H1 (cell line): ENCODE measurements around the gene IRS1. TPM values are rescaled to one million over a fixed set of nuclear protein-coding genes. Genes with fewer than 3 reads are reported as not detected.

Experiments used
- CTCF ChIA-PET: fragments of 300-600 bp; sonication (Branson Sonifier 250); formaldehyde crosslinking; loops from one replicate; lab custom pipeline; 2021; ENCODE audit not compliant: partially characterized antibody; lab: Charles Lee
- POLR2A ChIA-PET: fragments of 300-600 bp; sonication (Branson Sonifier 250); formaldehyde crosslinking; loops from one replicate; lab custom pipeline; 2021; ENCODE audit warnings: inconsistent platforms; ENCODE audit not compliant: partially characterized antibody; lab: Charles Lee
- DNase-seq, 2 experiments: peaks; one replicate each; pipeline versions ENCODE4 v3.0.0 to v3.0.0-alpha.2; 2010 to 2022; ENCODE audit warnings: low spot score in 2 of 2, low read depth in 1 of 2, mixed read lengths in 1 of 2
- FAIRE-seq: peaks from 2 replicates; lab custom pipeline; 2011; peaks lifted over from hg19 to GRCh38; lab: Jason Lieb, UNC
- H2AFZ ChIP-seq: 2 replicates; pipeline ENCODE4 v1.8.1; 2012; ENCODE audit warnings: low read length, inconsistent platforms
- H2AK5ac ChIP-seq: 2 replicates; pipeline ENCODE4 v1.6.1; 2013; ENCODE audit warnings: low read depth, low read length
- H2BK120ac ChIP-seq: replicated peaks from 2 replicates; pipeline ENCODE3; 2013; ENCODE audit warnings: low read depth, low read length, inconsistent platforms
- H2BK12ac ChIP-seq: 2 replicates; pipeline ENCODE4 v1.6.1; 2013; ENCODE audit warnings: low read depth, low read length
- H2BK15ac ChIP-seq: 2 replicates; pipeline ENCODE4 v1.6.1; 2013; ENCODE audit warnings: low read length
- H2BK20ac ChIP-seq: 2 replicates; pipeline ENCODE4 v1.6.1; 2013; ENCODE audit warnings: low read length
- H2BK5ac ChIP-seq: 2 replicates; pipeline ENCODE4 v1.6.1; 2013; ENCODE audit warnings: low read depth, low read length
- H3K14ac ChIP-seq: 2 replicates; pipeline ENCODE4 v1.6.1; 2013; ENCODE audit warnings: inconsistent platforms; ENCODE audit not compliant: insufficient read length
- H3K18ac ChIP-seq: 2 replicates; pipeline ENCODE4 v1.6.1; 2013; ENCODE audit warnings: low read length; ENCODE audit errors: extremely low read depth
- H3K23ac ChIP-seq: 2 replicates; pipeline ENCODE4 v1.6.1; 2013; ENCODE audit warnings: inconsistent platforms; ENCODE audit not compliant: insufficient read length
- H3K23me2 ChIP-seq: 2 replicates; pipeline ENCODE4 v1.6.1; 2013; ENCODE audit warnings: low read depth, low read length
- H3K27ac ChIP-seq: 2 replicates; pipeline ENCODE4 v1.6.1; 2011; ENCODE audit warnings: low read depth, low read length, inconsistent platforms
- H3K27me3 ChIP-seq, 4 experiments: replicated peaks in 1 of 4; 1 replicate in 1 of 4; 2 replicates in 3 of 4; pipeline versions ENCODE4 v1.6.1 to v1.8.1; 2011 to 2013; ENCODE audit warnings: low read length in 3 of 4, mild to moderate bottlenecking in 3 of 4, inconsistent platforms in 2 of 4, mixed read lengths in 2 of 4, moderate library complexity in 1 of 4; ENCODE audit not compliant: control insufficient read depth in 3 of 4, insufficient read depth in 3 of 4; ENCODE audit errors: extremely low read depth in 1 of 4
- H3K36me3 ChIP-seq, 4 experiments: 2 replicates each; pipeline versions ENCODE4 v1.6.1 to v1.8.1; 2011 to 2013; ENCODE audit warnings: mild to moderate bottlenecking in 4 of 4, low read length in 3 of 4, moderate library complexity in 2 of 4, control low read depth in 1 of 4, inconsistent platforms in 1 of 4; ENCODE audit not compliant: insufficient read depth in 4 of 4, control insufficient read depth in 2 of 4
- H3K4ac ChIP-seq: replicated peaks from 2 replicates; pipeline ENCODE3; 2013; ENCODE audit warnings: low read length, low read depth, mixed read lengths, inconsistent platforms; ENCODE audit not compliant: insufficient read length
- H3K4me1 ChIP-seq, 4 experiments: replicated peaks in 1 of 4; 1 replicate in 1 of 4; 2 replicates in 3 of 4; pipeline versions ENCODE4 v1.6.1 to v1.8.1; 2011 to 2013; ENCODE audit warnings: low read length in 3 of 4, inconsistent platforms in 2 of 4, mixed read lengths in 1 of 4; ENCODE audit not compliant: insufficient read depth in 4 of 4, control insufficient read depth in 3 of 4
- H3K4me2 ChIP-seq, 2 experiments: 2 replicates each; pipeline versions ENCODE4 v1.6.1 to v1.8.1; 2011 to 2013; ENCODE audit warnings: low read depth in 2 of 2, low read length in 2 of 2, control low read depth in 1 of 2, inconsistent platforms in 1 of 2, mild to moderate bottlenecking in 1 of 2; ENCODE audit not compliant: insufficient read depth in 1 of 2
- H3K4me3 ChIP-seq, 4 experiments: fragments of 200-600, 300-600 bp in 1 of 4; sonication (generic), shearing (Covaris generic), sonication (Bioruptor Twin) in 1 of 4; 2 replicates each; pipeline versions ENCODE4 v1.5.1 to v1.8.1; 2011 to 2016; ENCODE audit warnings: low read length in 4 of 4, low read depth in 3 of 4, control low read depth in 2 of 4, inconsistent platforms in 2 of 4, mild to moderate bottlenecking in 2 of 4, mixed read lengths in 1 of 4, moderate library complexity in 1 of 4; ENCODE audit not compliant: insufficient read depth in 2 of 4; ENCODE audit errors: extremely low read depth in 1 of 4
- H3K56ac ChIP-seq: replicated peaks from 2 replicates; pipeline ENCODE3; 2013; ENCODE audit warnings: low read depth, mild to moderate bottlenecking, mixed read lengths, low read length, inconsistent platforms; ENCODE audit not compliant: insufficient read length
- H3K79me1 ChIP-seq: 2 replicates; pipeline ENCODE4 v1.6.1; 2013; ENCODE audit warnings: low read depth, low read length, control low read depth
- H3K79me2 ChIP-seq, 2 experiments: 2 replicates each; pipeline versions ENCODE4 v1.6.1 to v1.8.1; 2012 to 2013; ENCODE audit warnings: low read length in 2 of 2, mild to moderate bottlenecking in 2 of 2, inconsistent platforms in 1 of 2; ENCODE audit not compliant: insufficient read depth in 2 of 2, control insufficient read depth in 1 of 2
- H3K9ac ChIP-seq, 4 experiments: replicated peaks in 1 of 4; 1 replicate in 1 of 4; 2 replicates in 3 of 4; pipeline versions ENCODE4 v1.6.1 to v1.8.1; 2011 to 2013; ENCODE audit warnings: low read depth in 3 of 4, low read length in 3 of 4, control low read depth in 2 of 4, mild to moderate bottlenecking in 2 of 4, moderate library complexity in 2 of 4, inconsistent platforms in 1 of 4; ENCODE audit errors: extremely low read depth in 1 of 4
- H3K9me3 ChIP-seq, 2 experiments: 2 replicates each; pipeline versions ENCODE4 v1.6.1 to v1.8.1; 2012 to 2013; ENCODE audit warnings: mild to moderate bottlenecking in 2 of 2, moderate library complexity in 2 of 2, control low read depth in 1 of 2, inconsistent platforms in 1 of 2, low read depth in 1 of 2, low read length in 1 of 2, mixed read lengths in 1 of 2; ENCODE audit not compliant: insufficient read depth in 2 of 2
- H4K20me1 ChIP-seq, 2 experiments: replicated peaks in 1 of 2; 2 replicates each; pipeline versions ENCODE3 to v1.8.1; 2011 to 2013; ENCODE audit warnings: inconsistent platforms in 2 of 2, low read length in 2 of 2, mild to moderate bottlenecking in 1 of 2; ENCODE audit not compliant: insufficient read depth in 2 of 2, control insufficient read depth in 1 of 2
- H4K5ac ChIP-seq: 2 replicates; pipeline ENCODE4 v1.6.1; 2013; ENCODE audit warnings: low read length, low read depth, mixed read lengths, inconsistent platforms; ENCODE audit not compliant: insufficient read length
- H4K8ac ChIP-seq: 2 replicates; pipeline ENCODE4 v1.8.0; 2013; ENCODE audit warnings: mild to moderate bottlenecking, moderate library complexity, low read length, inconsistent platforms; ENCODE audit not compliant: insufficient read depth; ENCODE audit errors: extremely low read depth
- H4K91ac ChIP-seq: replicated peaks from 2 replicates; pipeline ENCODE3; 2013; ENCODE audit warnings: low read length, mixed read lengths, inconsistent platforms; ENCODE audit not compliant: insufficient read length
- BRCA1 ChIP-seq: IDR thresholded peaks from 2 replicates; pipeline ENCODE4 v1.6.1; 2012; ENCODE audit warnings: low read depth, low read length, improper control_type of control experiment
- CHD1 ChIP-seq: IDR thresholded peaks from 2 replicates; pipeline ENCODE4 v1.6.1; 2012; ENCODE audit warnings: low read depth, low read length, improper control_type of control experiment
- GABPA ChIP-seq: IDR thresholded peaks from 2 replicates; pipeline ENCODE4 v1.6.1; 2011; ENCODE audit warnings: mild to moderate bottlenecking, low read length, moderate library complexity, borderline replicate concordance; ENCODE audit not compliant: insufficient read depth
- MAX ChIP-seq: IDR thresholded peaks from 2 replicates; pipeline ENCODE4 v1.6.1; 2012; ENCODE audit warnings: inconsistent platforms
- NANOG ChIP-seq: IDR thresholded peaks from 2 replicates; pipeline ENCODE4 v1.6.1; 2011; ENCODE audit warnings: low read length, low read depth, mild to moderate bottlenecking, inconsistent platforms; ENCODE audit not compliant: insufficient read depth, poor library complexity, severe bottlenecking
- POLR2A ChIP-seq, 2 experiments: IDR thresholded peaks; 1 replicate in 1 of 2; 2 replicates in 1 of 2; pipeline ENCODE4 v1.6.1; 2011; ENCODE audit warnings: low read depth in 2 of 2, low read length in 2 of 2, mild to moderate bottlenecking in 2 of 2; ENCODE audit errors: control extremely low read depth in 1 of 2
- POLR2AphosphoS5 ChIP-seq: IDR thresholded peaks from 2 replicates; pipeline ENCODE4 v1.6.1; 2011; ENCODE audit warnings: low read depth, low read length
- SAP30 ChIP-seq: fragments of 300-600 bp; sonication (generic); IDR thresholded peaks from 2 replicates; pipeline ENCODE4 v1.7.1; 2012; ENCODE audit warnings: low read length, moderate library complexity, mild to moderate bottlenecking, inconsistent platforms; ENCODE audit not compliant: insufficient read depth, insufficient replicate concordance
- SP2 ChIP-seq: IDR thresholded peaks from 2 replicates; pipeline ENCODE4 v1.6.1; 2012; ENCODE audit warnings: mild to moderate bottlenecking, low read length, inconsistent platforms
- SRF ChIP-seq: IDR thresholded peaks from 2 replicates; pipeline ENCODE4 v1.6.1; 2011; ENCODE audit warnings: mild to moderate bottlenecking, low read depth, low read length, moderate library complexity
- TAF1 ChIP-seq: IDR thresholded peaks from 2 replicates; pipeline ENCODE4 v1.6.1; 2011; ENCODE audit warnings: mild to moderate bottlenecking, low read depth, low read length
- TAF7 ChIP-seq: optimal IDR thresholded peaks from 2 replicates; pipeline ENCODE3; 2011; ENCODE audit warnings: low read depth, mild to moderate bottlenecking, inconsistent platforms, low read length, moderate library complexity, borderline replicate concordance
- YY1 ChIP-seq: IDR thresholded peaks from 2 replicates; pipeline ENCODE4 v1.6.1; 2011; ENCODE audit warnings: low read depth, mild to moderate bottlenecking, low read length
- WGBS, 2 experiments: shearing (Covaris generic) in 1 of 2; methylation state at CpG; one replicate each; pipeline versions ENCODE4 v1.1.6 to v1.1.7; 2013 to 2015; ENCODE audit warnings: low lambda C conversion rate in 2 of 2, mixed read lengths in 2 of 2, inconsistent platforms in 1 of 2, low coverage in 1 of 2, missing lambda C conversion rate in 1 of 2; ENCODE audit not compliant: insufficient replicate concordance in 2 of 2, insufficient coverage in 1 of 2, insufficient read length in 1 of 2; ENCODE audit errors: extremely low coverage in 1 of 2, missing lambda C conversion rate in 1 of 2; 5-methylcytosine and 5-hydroxymethylcytosine counted together
- polyA plus RNA-seq, 7 experiments: library from polyadenylated mRNA; depleted of rRNA in 3 of 7; stranded (reverse) in 5 of 7; unstranded in 2 of 7; fragments of >200 nt in 5 of 7; fragments of 200-250 nt in 2 of 7; gene quantifications; 1 replicate in 5 of 7; 2 replicates in 1 of 7; 4 replicates in 1 of 7; pipeline versions ENCODE4 v1.2.1 to v1.2.3, GENCODE V29; 2011 to 2013; ENCODE audit warnings: missing spikeins in 2 of 7, mixed read lengths in 2 of 7
- total RNA-seq: library from RNA; stranded (reverse); fragmentation: NEBNext Ultra II Directional; extraction: Animal tissue kit (Norgen Biotek cat#: 25700); gene quantifications from 2 replicates; pipeline ENCODE4 v1.2.1, GENCODE V29; 2021

Gene IRS1
- total and polyA plus RNA-seq, 2 of the 8 experiments (the other 6 are each of a cell fraction or from before 2014, with no cell fraction given) = 9.1 to 26.9 TPM

- WGBS, 2 experiments = 98% methylated on average over 4 of the region's 4 CpGs; no CpG with 5 or more reads in 1 of the 2 experiments
- no peak for TF ChIP-seq POLR2A (IDR thresholded peaks at IDR 0.05; ENCODE audit: control extremely low read depth in 1 of 2, low read depth in 2 of 2, low read length in 2 of 2)
- no peak for TF ChIP-seq NANOG
- TF ChIP-seq BRCA1 = no peak
- no peak for TF ChIP-seq MAX
- TF ChIP-seq SAP30 = no peak
- TF ChIP-seq CHD1 = no peak
- no peak for TF ChIP-seq GABPA
- no peak for TF ChIP-seq SRF
- TF ChIP-seq TAF1 = no peak
- no peak for TF ChIP-seq POLR2AphosphoS5
- no peak for TF ChIP-seq TAF7
- no peak for TF ChIP-seq YY1
- no peak for TF ChIP-seq SP2
Observed at GRCh38 chr2:226732478-226733188, 67.0 kb downstream of the IRS1 start.

More at GRCh38 chr2:226732478-226733188, 67.0 kb downstream of the IRS1 start:
- Histone ChIP-seq H3K79me1 (no peaks in the 10 kb centered on the region), H3K4ac (no peak overlapping the region), H3K27me3 (no peaks in the 10 kb centered on the region), H3K79me2 (no peaks in the 10 kb centered on the region), H3K4me2 (no peak overlapping the region), H3K14ac (no peak overlapping the region), H4K8ac (no peak overlapping the region), H2BK20ac (no peak overlapping the region), H2BK120ac (no peak overlapping the region), H2AFZ (no peak overlapping the region), H2BK15ac (no peak overlapping the region), H3K18ac (no peak overlapping the region), H2AK5ac (no peak overlapping the region), H3K56ac (no peak overlapping the region), H3K23ac (no peak overlapping the region), H2BK12ac (no peak overlapping the region), H4K91ac (no peak overlapping the region), H4K20me1 (no peaks in the 10 kb centered on the region), H3K9me3 (no peaks in the 10 kb centered on the region), H3K23me2 (no peaks in the 10 kb centered on the region; the same call in 1 of the 2 replicates), H3K9ac (no peak overlapping the region), H3K4me3 (no peak overlapping the region), H3K27ac (no peak overlapping the region), H3K36me3 (no peaks in the 10 kb centered on the region; a peak in 1 of 8 replicates), H3K4me1 (no peaks in the 10 kb centered on the region), H2BK5ac (no peak overlapping the region), H4K5ac (no peak overlapping the region)
- DNase-seq (no peak), FAIRE-seq (no peak)
- ChIA-PET CTCF (interaction anchor here (0.7 to 1.5 kb wide), 3 partner anchors 8 to 516 kb away, joined by 3 to 4 read pairs (median 3); no protein-coding TSS in a partner anchor), POLR2A (interaction anchor here (0.7 kb wide), 1 partner anchor 87 kb away, joined by 3 read pairs; no protein-coding TSS in a partner anchor)
